CD14-positive monocyte (primary cell): ENCODE results near the gene SIM2. TPM values are rescaled to one million over a fixed set of nuclear protein-coding genes. Genes with fewer than 3 reads are reported as not detected.

Source experiments
- DNase-seq, 3 donors: peaks; one replicate each; pipeline ENCODE4 v3.0.0-alpha.2; 2011 to 2022
- H2AFZ ChIP-seq: 2 replicates; pipeline ENCODE4 v1.6.0; 2012; ENCODE audit warnings: mild to moderate bottlenecking, low read depth, low read length, inconsistent platforms; ENCODE audit not compliant: insufficient read depth, poor library complexity, severe bottlenecking
- H3K27ac ChIP-seq, 2 donors: 1 replicate in 1 of 2; 2 replicates in 1 of 2; pipeline ENCODE4 v1.5.1; 2012 to 2013; ENCODE audit warnings: low read length in 2 of 2, control low read depth in 1 of 2, inconsistent platforms in 1 of 2, low read depth in 1 of 2, mild to moderate bottlenecking in 1 of 2
- H3K27me3 ChIP-seq, 2 donors: one replicate each; pipeline versions ENCODE4 v1.6.0 to v1.6.1; 2011 to 2013; ENCODE audit warnings: low read length in 2 of 2; ENCODE audit not compliant: control insufficient read depth in 2 of 2, insufficient read depth in 2 of 2
- H3K36me3 ChIP-seq, 2 donors: replicated peaks in 1 of 2; 1 replicate in 1 of 2; 2 replicates in 1 of 2; pipeline versions ENCODE4 v1.5.1 to v1.6.1; 2012 to 2013; ENCODE audit warnings: low read length in 2 of 2, control low read depth in 1 of 2, inconsistent platforms in 1 of 2, mild to moderate bottlenecking in 1 of 2; ENCODE audit not compliant: insufficient read depth in 2 of 2, control insufficient read depth in 1 of 2
- H3K4me1 ChIP-seq, 2 donors: 1 replicate in 1 of 2; 2 replicates in 1 of 2; pipeline versions ENCODE4 v1.5.1 to v1.6.1; 2012 to 2013; ENCODE audit warnings: low read length in 2 of 2, control low read depth in 1 of 2, inconsistent platforms in 1 of 2, mild to moderate bottlenecking in 1 of 2, moderate library complexity in 1 of 2; ENCODE audit not compliant: insufficient read depth in 2 of 2, control insufficient read depth in 1 of 2
- H3K4me2 ChIP-seq: replicated peaks from 2 replicates; pipeline ENCODE3; 2012; ENCODE audit warnings: low read length, moderate library complexity, mild to moderate bottlenecking; ENCODE audit not compliant: poor library complexity, severe bottlenecking; ENCODE audit errors: extremely low read depth
- H3K4me3 ChIP-seq, 3 experiments: fragments of 200-600 bp in 1 of 3; sonication (generic) in 1 of 3; replicated peaks in 1 of 3; 1 replicate in 2 of 3; 2 replicates in 1 of 3; pipeline ENCODE4 v1.5.1; 2011 to 2013; ENCODE audit warnings: low read length in 3 of 3, mild to moderate bottlenecking in 3 of 3, control low read depth in 2 of 3, low read depth in 2 of 3, inconsistent platforms in 1 of 3, moderate library complexity in 1 of 3
- H3K79me2 ChIP-seq: 2 replicates; pipeline ENCODE4 v1.6.0; 2012; ENCODE audit warnings: mild to moderate bottlenecking, control low read depth, inconsistent platforms, low read length, moderate library complexity; ENCODE audit not compliant: insufficient read depth
- H3K9ac ChIP-seq: 2 replicates; pipeline ENCODE4 v1.6.0; 2017; ENCODE audit warnings: low read length, mild to moderate bottlenecking; ENCODE audit not compliant: insufficient read depth, poor library complexity, severe bottlenecking
- H3K9me3 ChIP-seq, 2 donors: replicated peaks in 1 of 2; 1 replicate in 1 of 2; 2 replicates in 1 of 2; pipeline versions ENCODE4 v1.5.1 to v1.6.1; 2012 to 2013; ENCODE audit warnings: low read length in 2 of 2, control low read depth in 1 of 2; ENCODE audit not compliant: control insufficient read depth in 1 of 2, insufficient read depth in 1 of 2
- H4K20me1 ChIP-seq: 2 replicates; pipeline ENCODE4 v1.6.0; 2012; ENCODE audit warnings: mild to moderate bottlenecking, low read length, control low read depth, moderate library complexity; ENCODE audit not compliant: insufficient read depth
- H3K27ac Mint-ChIP-seq, 7 donors: one replicate each; pipeline ENCODE4 v1.8.0; 2020; ENCODE audit warnings: mild to moderate bottlenecking in 7 of 7, mixed read lengths in 7 of 7, moderate library complexity in 6 of 7, inconsistent platforms in 2 of 7
- H3K27me3 Mint-ChIP-seq, 3 donors: one replicate each; pipeline ENCODE4 v1.8.0; 2021 to 2022; ENCODE audit warnings: low read depth in 3 of 3, mild to moderate bottlenecking in 3 of 3, mixed read lengths in 3 of 3, moderate library complexity in 3 of 3, inconsistent platforms in 1 of 3
- H3K36me3 Mint-ChIP-seq, 2 donors: one replicate each; pipeline ENCODE4 v1.8.0; 2020; ENCODE audit warnings: mixed read lengths in 2 of 2, inconsistent platforms in 1 of 2, mild to moderate bottlenecking in 1 of 2
- H3K4me1 Mint-ChIP-seq: one replicate; pipeline ENCODE4 v1.8.0; 2020; ENCODE audit warnings: mild to moderate bottlenecking, mixed read lengths
- H3K4me3 Mint-ChIP-seq, 2 donors: one replicate each; pipeline ENCODE4 v1.8.0; 2020; ENCODE audit warnings: mild to moderate bottlenecking in 2 of 2, mixed read lengths in 2 of 2, moderate library complexity in 1 of 2
- H3K9me3 Mint-ChIP-seq, 7 donors: one replicate each; pipeline ENCODE4 v1.8.0; 2020 to 2022; ENCODE audit warnings: mixed read lengths in 7 of 7, mild to moderate bottlenecking in 6 of 7, moderate library complexity in 6 of 7, inconsistent platforms in 2 of 7
- WGBS: methylation state at CpG from one replicate; pipeline ENCODE4 v1.1.5; 2013; ENCODE audit warnings: missing lambda C conversion rate; ENCODE audit not compliant: insufficient coverage; 5-methylcytosine and 5-hydroxymethylcytosine counted together
- intact Hi-C, 2 donors: fragments of 100-400 bp; cut with micrococcal nuclease; formaldehyde crosslinking; loops; one replicate each; pipeline versions ENCODE4 v1.15.0 to v1.15.1; 2023
- polyA plus RNA-seq, 3 donors: library from polyadenylated mRNA; depleted of rRNA in 1 of 3; unstranded in 2 of 3; stranded (reverse) in 1 of 3; fragments of 300-500 nt in 2 of 3; fragments of >200 nt in 1 of 3; fragmentation: Illumina TruSeq in 2 of 3; gene quantifications; 1 replicate in 2 of 3; 2 replicates in 1 of 3; pipeline ENCODE4 v1.2.3, GENCODE V29; 2012 to 2021
- TF ChIP-seq, protein P1 (sequence below): fragments of 200-600 bp; IDR thresholded peaks from one replicate; pipeline ENCODE4 v1.8.0; 2022; ENCODE audit warnings: antibody characterized with exemption, mild to moderate bottlenecking

SIM2 gene
- polyA plus RNA-seq, 3 donors = not detected

DNA sequence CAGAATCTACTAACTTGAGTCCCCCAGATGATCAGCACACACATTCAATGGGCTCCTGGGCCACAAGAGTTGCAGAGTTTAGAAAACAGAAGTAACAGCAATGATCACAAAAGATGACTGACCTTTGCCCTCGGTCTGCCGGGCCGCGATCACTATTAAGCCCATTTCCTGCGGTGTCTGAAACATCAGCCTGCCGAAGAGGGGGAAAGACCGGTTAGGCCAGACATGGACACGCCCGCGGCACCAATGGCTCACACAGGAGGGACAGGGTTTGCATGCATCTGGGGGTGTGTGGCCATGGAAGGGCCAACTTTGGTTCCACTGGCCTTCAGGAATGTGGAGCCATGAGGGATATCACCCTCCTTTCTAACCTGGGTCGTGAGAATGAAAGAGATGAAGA lies 68.2 kb downstream of the SIM2 start:
- intact Hi-C loops = no loop called here
- H3K4me1 Mint-ChIP-seq = no peaks in the 10 kb centered on the region
- TF ChIP-seq, protein P1, sequence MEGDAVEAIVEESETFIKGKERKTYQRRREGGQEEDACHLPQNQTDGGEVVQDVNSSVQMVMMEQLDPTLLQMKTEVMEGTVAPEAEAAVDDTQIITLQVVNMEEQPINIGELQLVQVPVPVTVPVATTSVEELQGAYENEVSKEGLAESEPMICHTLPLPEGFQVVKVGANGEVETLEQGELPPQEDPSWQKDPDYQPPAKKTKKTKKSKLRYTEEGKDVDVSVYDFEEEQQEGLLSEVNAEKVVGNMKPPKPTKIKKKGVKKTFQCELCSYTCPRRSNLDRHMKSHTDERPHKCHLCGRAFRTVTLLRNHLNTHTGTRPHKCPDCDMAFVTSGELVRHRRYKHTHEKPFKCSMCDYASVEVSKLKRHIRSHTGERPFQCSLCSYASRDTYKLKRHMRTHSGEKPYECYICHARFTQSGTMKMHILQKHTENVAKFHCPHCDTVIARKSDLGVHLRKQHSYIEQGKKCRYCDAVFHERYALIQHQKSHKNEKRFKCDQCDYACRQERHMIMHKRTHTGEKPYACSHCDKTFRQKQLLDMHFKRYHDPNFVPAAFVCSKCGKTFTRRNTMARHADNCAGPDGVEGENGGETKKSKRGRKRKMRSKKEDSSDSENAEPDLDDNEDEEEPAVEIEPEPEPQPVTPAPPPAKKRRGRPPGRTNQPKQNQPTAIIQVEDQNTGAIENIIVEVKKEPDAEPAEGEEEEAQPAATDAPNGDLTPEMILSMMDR = no peak
- no peaks in the 10 kb centered on the region for H3K4me1 ChIP-seq
- H4K20me1 ChIP-seq = no peaks in the 10 kb centered on the region
- no peak for DNase-seq
- no peaks in the 10 kb centered on the region for H3K79me2 ChIP-seq
- H3K4me3 Mint-ChIP-seq = no peak overlapping the region
- H3K36me3 Mint-ChIP-seq = no peaks in the 10 kb centered on the region
- no peak overlapping the region for H3K27ac ChIP-seq
- no peaks in the 10 kb centered on the region for H3K36me3 ChIP-seq
- 100% methylated on average over 7 of the region's 11 CpGs for WGBS
- H3K27ac Mint-ChIP-seq = no peak overlapping the region
- H3K27me3 Mint-ChIP-seq = peaks cover 0 to 2% (median 2%) of the 10 kb centered on the region in 3 donors
- no peaks in the 10 kb centered on the region for H3K27me3 ChIP-seq
- no peak overlapping the region for H3K9ac ChIP-seq
- no peaks in the 10 kb centered on the region for H3K9me3 ChIP-seq
- no peak overlapping the region for H3K4me2 ChIP-seq
- H3K4me3 ChIP-seq = no peak overlapping the region
- no peak overlapping the region for H2AFZ ChIP-seq
- peaks cover 0 to 1% (median 0%) of the 10 kb centered on the region in 7 donors for H3K9me3 Mint-ChIP-seq

DNA sequence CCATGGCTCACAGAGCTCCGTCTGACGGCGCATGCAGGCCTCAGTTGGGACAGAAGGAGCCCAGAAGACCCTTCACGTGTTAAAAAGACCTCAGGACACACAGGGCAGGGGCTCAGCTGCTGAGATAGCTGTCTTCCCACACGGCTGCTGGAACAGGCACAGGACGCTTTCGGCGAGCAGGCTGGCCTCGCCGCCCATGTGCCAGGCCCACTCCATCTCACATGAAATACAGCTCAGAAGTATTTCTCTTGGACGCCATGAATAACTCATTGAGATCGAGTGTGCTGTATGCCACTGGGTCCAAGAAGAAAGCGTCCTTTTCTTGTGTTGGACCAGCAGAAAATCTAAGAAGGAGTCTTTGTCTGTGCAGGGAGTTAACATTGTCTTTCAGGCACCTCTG lies 69.6 kb downstream of the SIM2 start:
- H3K4me3 Mint-ChIP-seq = no peak overlapping the region
- intact Hi-C loops = no loop called here
- H3K4me3 ChIP-seq = no peak overlapping the region
- no peak overlapping the region for H3K9ac ChIP-seq
- TF ChIP-seq, protein P1 = no peak
- peaks cover 0 to 1% (median 0%) of the 10 kb centered on the region in 7 donors for H3K9me3 Mint-ChIP-seq
- H3K27me3 Mint-ChIP-seq = peaks cover 0 to 2% (median 2%) of the 10 kb centered on the region in 3 donors
- H3K9me3 ChIP-seq = no peaks in the 10 kb centered on the region
- no peaks in the 10 kb centered on the region for H3K79me2 ChIP-seq
- no peaks in the 10 kb centered on the region for H3K36me3 ChIP-seq
- no peaks in the 10 kb centered on the region for H3K4me1 ChIP-seq
- H3K36me3 Mint-ChIP-seq = no peaks in the 10 kb centered on the region
- DNase-seq = no peak
- no peak overlapping the region for H2AFZ ChIP-seq
- H3K4me1 Mint-ChIP-seq = no peaks in the 10 kb centered on the region
- 99% methylated on average over 11 of the region's 13 CpGs for WGBS
- no peak overlapping the region for H3K27ac Mint-ChIP-seq
- H3K4me2 ChIP-seq = no peak overlapping the region
- no peaks in the 10 kb centered on the region for H4K20me1 ChIP-seq
- no peaks in the 10 kb centered on the region for H3K27me3 ChIP-seq
- H3K27ac ChIP-seq = no peak overlapping the region
